OCI-LY7 (cell line): ENCODE results near the gene IRF2BP2. TPM values are rescaled to one million over a fixed set of nuclear protein-coding genes. Genes with fewer than 3 reads are reported as not detected.

Experiments
- BruUV-seq: library from RNA; stranded (reverse); fragments of 400-500 nt; replicated peaks from 2 replicates; lab custom pipeline; 2021; lab: Mats Ljungman, UMichigan
- CTCF ChIA-PET: fragments of 300-600 bp; sonication (Branson Sonifier 250); formaldehyde crosslinking; loops from one replicate; lab custom pipeline; 2022; ENCODE audit warnings: antibody characterized with exemption; ENCODE audit not compliant: unreplicated experiment; lab: Charles Lee
- POLR2A ChIA-PET: fragments of 300-600 bp; sonication (Branson Sonifier 250); formaldehyde crosslinking; loops from one replicate; lab custom pipeline; 2022; ENCODE audit warnings: antibody characterized with exemption; lab: Charles Lee
- DNase-seq: peaks from one replicate; pipeline ENCODE4 v3.0.0-alpha.2; 2015; ENCODE audit warnings: low spot score
- H2AFZ ChIP-seq: fragments of 200-600 bp; sonication (generic), shearing (Covaris generic); 2 replicates; pipeline ENCODE4 v1.6.1; 2014; ENCODE audit warnings: mild to moderate bottlenecking, antibody characterized with exemption, low read length, moderate library complexity
- H3K27ac ChIP-seq: fragments of 200-600 bp; sonication (generic); 2 replicates; pipeline ENCODE4 v1.5.1; 2014; ENCODE audit warnings: mixed run types, low read depth, mild to moderate bottlenecking, moderate library complexity, low read length, inconsistent platforms; ENCODE audit not compliant: poor library complexity, severe bottlenecking
- H3K36me3 ChIP-seq: fragments of 200-600 bp; sonication (generic); 2 replicates; pipeline ENCODE4 v1.6.1; 2014; ENCODE audit warnings: mild to moderate bottlenecking, antibody characterized with exemption, low read length, moderate library complexity, mixed read lengths; ENCODE audit not compliant: insufficient read depth
- H3K4me1 ChIP-seq: fragments of 200-600 bp; sonication (generic); 2 replicates; pipeline ENCODE4 v1.5.1; 2014; ENCODE audit warnings: mild to moderate bottlenecking, low read length; ENCODE audit not compliant: insufficient read depth, poor library complexity, severe bottlenecking
- H3K4me2 ChIP-seq: fragments of 200-600 bp; sonication (generic); 2 replicates; pipeline ENCODE4 v1.6.1; 2014; ENCODE audit warnings: mild to moderate bottlenecking, low read length
- H3K4me3 ChIP-seq: fragments of 200-600 bp; sonication (generic); 2 replicates; pipeline ENCODE4 v1.5.1; 2014; ENCODE audit warnings: mild to moderate bottlenecking, low read depth, low read length; ENCODE audit not compliant: poor library complexity, severe bottlenecking
- H3K79me2 ChIP-seq: fragments of 200-600 bp; sonication (generic); 2 replicates; pipeline ENCODE4 v1.6.1; 2016; ENCODE audit warnings: low read depth, mild to moderate bottlenecking, low read length, moderate library complexity, mixed read lengths; ENCODE audit not compliant: insufficient read depth
- H3K9me2 ChIP-seq: fragments of 200-600 bp; sonication (generic); 2 replicates; pipeline ENCODE4 v1.6.1; 2016; ENCODE audit warnings: mild to moderate bottlenecking, low read length, mixed read lengths; ENCODE audit not compliant: insufficient read depth
- H3K9me3 ChIP-seq: fragments of 200-600 bp; sonication (generic); 2 replicates; pipeline ENCODE4 v1.6.1; 2014; ENCODE audit warnings: mild to moderate bottlenecking, mixed run types, low read length, mixed read lengths
- H4K20me1 ChIP-seq: fragments of 200-600 bp; sonication (generic); 2 replicates; pipeline ENCODE4 v1.6.1; 2014; ENCODE audit warnings: mild to moderate bottlenecking, antibody characterized with exemption, low read length, moderate library complexity, mixed read lengths; ENCODE audit not compliant: insufficient read depth
- CTCF ChIP-seq: fragments of 200-600 bp; sonication (generic); conservative IDR thresholded peaks from 2 replicates; pipeline ENCODE4 v1.5.1; 2014; ENCODE audit warnings: mild to moderate bottlenecking, antibody characterized with exemption, low read length, moderate library complexity, mixed read lengths
- EZH2phosphoT487 ChIP-seq: fragments of 200-600 bp; sonication (generic); IDR thresholded peaks from 2 replicates; pipeline ENCODE4 v1.6.1; 2018; ENCODE audit warnings: low read depth, borderline replicate concordance, mild to moderate bottlenecking, mixed run types, antibody characterized with exemption, low read length, moderate library complexity, mixed read lengths
- intact Hi-C: fragments of 100-400 bp; cut with micrococcal nuclease; formaldehyde crosslinking; loops from one replicate; pipeline ENCODE4 v1.10.0; 2022; ENCODE audit not compliant: unreplicated experiment
- total RNA-seq, 2 experiments: library from RNA; depleted of rRNA in 1 of 2; stranded (reverse); fragments of >200 nt in 1 of 2; shearing (Covaris generic) in 1 of 2; gene quantifications; 2 replicates each; pipeline ENCODE4 v1.2.3, GENCODE V29; 2014 to 2022

Gene IRF2BP2
- total RNA-seq, 2 experiments from 2014 or later: 40.6 to 65.9 TPM

DNA sequence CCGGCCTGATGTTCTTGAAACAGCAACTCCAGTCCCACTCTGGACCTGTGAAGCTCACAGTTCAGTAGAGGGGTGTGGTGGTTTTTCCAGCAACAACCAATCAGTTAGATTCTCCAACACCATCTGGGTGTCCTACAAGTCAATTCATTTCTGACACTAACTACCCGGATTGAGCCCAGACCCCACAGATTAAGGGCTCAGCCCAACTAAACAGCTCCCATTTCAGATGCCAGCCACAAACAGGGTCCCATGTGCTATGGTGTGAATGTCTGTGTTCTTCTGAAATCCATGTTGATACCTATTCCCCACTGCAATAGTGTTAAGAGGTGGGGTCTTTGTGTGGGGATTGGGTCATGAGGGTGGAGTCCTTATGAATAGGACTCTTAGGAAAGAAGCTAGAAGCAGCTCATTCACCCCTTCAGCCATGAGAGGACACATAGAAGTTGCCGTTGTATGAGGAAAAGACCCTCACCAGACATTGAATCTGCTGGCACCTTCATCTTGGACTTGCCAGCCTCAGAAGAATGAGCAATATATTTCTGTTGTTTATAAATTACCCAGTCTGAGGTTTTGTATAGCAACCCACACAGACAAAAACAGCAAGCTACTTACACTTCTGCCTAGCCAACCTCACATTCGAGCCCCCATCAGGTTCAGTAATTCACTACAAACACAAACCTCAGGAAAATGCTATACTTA is 53.6 kb downstream of the IRF2BP2 start:
- CTCF ChIA-PET: no interaction called here
- no peaks in the 10 kb centered on the region for H3K79me2 ChIP-seq
- intact Hi-C loops: no loop called here
- H3K36me3 ChIP-seq: no peaks in the 10 kb centered on the region
- no peaks in the 10 kb centered on the region for H3K9me3 ChIP-seq
- H3K4me3 ChIP-seq: no peak overlapping the region
- no peak overlapping the region for H3K4me2 ChIP-seq
- BruUV-seq: no TSS peak
- H4K20me1 ChIP-seq: no peaks in the 10 kb centered on the region
- H2AFZ ChIP-seq: no peak overlapping the region
- H3K4me1 ChIP-seq: no peaks in the 10 kb centered on the region
- no peak overlapping the region for H3K27ac ChIP-seq
- H3K9me2 ChIP-seq: no peaks in the 10 kb centered on the region
- DNase-seq: no peak
- POLR2A ChIA-PET: interaction anchor here (0.7 to 1.1 kb wide), 3 partner anchors 26 to 1390 kb away, joined by 3 read pairs; no protein-coding TSS in a partner anchor
- TF ChIP-seq EZH2phosphoT487 (no peak), CTCF (no peak)

DNA sequence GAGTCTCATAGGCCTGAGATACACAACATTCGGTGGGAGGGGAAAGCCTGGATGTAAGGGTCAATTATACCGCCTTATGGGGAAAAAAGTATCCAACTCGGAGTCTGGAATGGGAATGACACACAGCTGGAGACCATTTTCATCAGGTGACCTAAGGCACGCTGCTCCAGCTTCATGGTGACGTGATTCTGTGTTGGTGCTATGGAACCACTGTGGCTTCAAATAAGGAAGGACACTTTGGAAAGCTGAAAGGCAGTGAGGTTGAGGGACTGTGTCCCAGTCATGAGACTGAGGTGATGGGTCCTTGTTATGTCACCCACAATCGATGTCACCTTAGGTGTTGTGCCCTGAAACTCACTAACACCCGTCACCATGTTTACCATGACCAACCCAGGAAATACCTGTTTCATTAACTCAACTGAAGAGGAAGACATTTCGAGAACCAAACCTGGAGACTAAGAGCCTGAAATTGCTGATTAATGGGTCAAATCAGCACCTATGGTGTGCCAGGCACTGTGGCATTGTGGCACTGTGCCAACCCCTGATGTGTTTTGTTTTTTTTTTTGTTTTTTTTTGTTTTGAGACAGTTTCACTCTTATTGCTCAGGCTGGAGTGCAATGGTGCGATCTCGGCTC is 54.5 kb downstream of the IRF2BP2 start:
- TF ChIP-seq CTCF (no peak), EZH2phosphoT487 (no peak)
- intact Hi-C loops: no loop called here
- Histone ChIP-seq H3K27ac (no peak overlapping the region), H4K20me1 (no peaks in the 10 kb centered on the region), H3K9me3 (no peaks in the 10 kb centered on the region), H3K4me1 (no peaks in the 10 kb centered on the region), H3K36me3 (no peaks in the 10 kb centered on the region), H3K79me2 (no peaks in the 10 kb centered on the region), H3K9me2 (no peaks in the 10 kb centered on the region), H3K4me2 (no peak overlapping the region), H2AFZ (no peak overlapping the region), H3K4me3 (no peak overlapping the region)
- no peak for DNase-seq
- BruUV-seq: no TSS peak
- ChIA-PET CTCF (interaction anchor here (0.6 kb wide), 1 partner anchor 535 kb away, joined by 5 read pairs; no protein-coding TSS in a partner anchor), POLR2A (interaction anchor here (0.7 to 1.4 kb wide), 4 partner anchors 28 to 1391 kb away, joined by 3 read pairs; no protein-coding TSS in a partner anchor)
